Ramos (cell line): ENCODE results near the gene MED8.

Experiments used
- in situ Hi-C: fragments of 300-500 bp; cut with MboI; formaldehyde crosslinking; loops from one replicate; pipeline ENCODE4 v1.14.3; 2022; ENCODE audit warnings: low sequenced_read_pairs; ENCODE audit not compliant: unreplicated experiment

Gene MED8

GRCh38 chr1:43363283-43363934 is 26.2 kb downstream of the MED8 start:
- in situ Hi-C loops = no loop called here

- in situ Hi-C loops = no loop called here
Measured at GRCh38 chr1:43360616-43361015, 29.0 kb downstream of the MED8 start.

GRCh38 chr1:43359696-43360095 is 29.9 kb downstream of the MED8 start:
- in situ Hi-C loops = no loop called here

- in situ Hi-C loops = no loop called here
Measured at GRCh38 chr1:43358746-43359693, 30.6 kb downstream of the MED8 start, which contains the start of gene CDC20. Gene CDC20, plus strand, starts transcription at chr1:43358981. Its CDS starts 235 bp downstream, at chr1:43359216.

GRCh38 chr1:43358121-43358745 is 31.4 kb downstream of the MED8 start:
- in situ Hi-C loops = no loop called here

GRCh38 chr1:43357251-43357650 is 32.3 kb downstream of the MED8 start:
- in situ Hi-C loops = no loop called here

GRCh38 chr1:43354936-43355335 is 34.7 kb downstream of the MED8 start:
- in situ Hi-C loops = no loop called here

GRCh38 chr1:43354471-43354870 is 35.1 kb downstream of the MED8 start:
- in situ Hi-C loops = no loop called here

GRCh38 chr1:43352881-43353280 is 36.7 kb downstream of the MED8 start:
- in situ Hi-C loops = no loop called here

GRCh38 chr1:43352351-43352705 is 37.3 kb downstream of the MED8 start:
- in situ Hi-C loops = no loop called here

GRCh38 chr1:43351421-43352350 is 37.9 kb downstream of the MED8 start:
- in situ Hi-C loops = no loop called here

- in situ Hi-C loops = no loop called here
Measured at GRCh38 chr1:43350976-43351375, 38.6 kb downstream of the MED8 start.

- in situ Hi-C loops = no loop called here
Measured at GRCh38 chr1:43349594-43350306, 39.9 kb downstream of the MED8 start.

- in situ Hi-C loops = no loop called here
Measured at GRCh38 chr1:43348809-43349593, 40.6 kb downstream of the MED8 start.

- in situ Hi-C loops = no loop called here
Measured at GRCh38 chr1:43348343-43348808, 41.2 kb downstream of the MED8 start.

- in situ Hi-C loops = no loop called here
Measured at GRCh38 chr1:43346636-43347035, 43.0 kb downstream of the MED8 start.

- in situ Hi-C loops = no loop called here
Measured at GRCh38 chr1:43345120-43345519, 44.5 kb downstream of the MED8 start.

- in situ Hi-C loops = no loop called here
Measured at GRCh38 chr1:43344267-43344850, 45.2 kb downstream of the MED8 start.
